SK-N-SH treated with all-trans-retinoic acid at 6 μM for 48 hours (cell line): ENCODE data around the gene ATP1B1.

Experiments used
- ATAC-seq: fragments of 200-7000 bp; cut with Tn5 transposase; 3 replicates; pipeline ENCODE4 v1.9.1; 2020; ENCODE audit warnings: mild to moderate bottlenecking, moderate library complexity
- ARNTL ChIP-seq: fragments of 450-650 bp; formaldehyde crosslinking; IDR thresholded peaks from 2 replicates; pipeline ENCODE4 v1.5.0; 2020; ENCODE audit warnings: low read depth, mild to moderate bottlenecking, moderate library complexity, borderline replicate concordance
- BACH2 ChIP-seq: fragments of 250-450 bp; sonication (Bioruptor Pico); IDR thresholded peaks from 2 replicates; pipeline ENCODE4 v1.9.0; 2021; ENCODE audit warnings: mild to moderate bottlenecking, borderline replicate concordance
- CSDC2 ChIP-seq: fragments of 250-450 bp; sonication (Bioruptor Pico); IDR thresholded peaks from 2 replicates; pipeline ENCODE4 v1.5.0; 2020; ENCODE audit warnings: mild to moderate bottlenecking, moderate library complexity
- ESRRG ChIP-seq: fragments of 250-450 bp; sonication (Bioruptor Pico); IDR thresholded peaks from 2 replicates; pipeline ENCODE4 v1.6.1; 2021; ENCODE audit warnings: mild to moderate bottlenecking
- GLIS3 ChIP-seq: fragments of 250-450 bp; sonication (Bioruptor Pico); IDR thresholded peaks from 2 replicates; pipeline ENCODE4 v1.5.0; 2020; ENCODE audit warnings: mild to moderate bottlenecking, moderate library complexity
- ISL1 ChIP-seq: fragments of 250-450 bp; sonication (Bioruptor Pico); IDR thresholded peaks from 2 replicates; pipeline ENCODE4 v2.1.2; 2022; ENCODE audit warnings: mild to moderate bottlenecking, moderate library complexity
- PPARA ChIP-seq: fragments of 250-450 bp; sonication (Bioruptor Pico); IDR thresholded peaks from 2 replicates; pipeline ENCODE4 v1.5.0; 2020; ENCODE audit warnings: mild to moderate bottlenecking, borderline replicate concordance
- RARB ChIP-seq: fragments of 250-450 bp; sonication (Bioruptor Pico); IDR thresholded peaks from 2 replicates; pipeline ENCODE4 v1.8.0; 2021; ENCODE audit warnings: mild to moderate bottlenecking, moderate library complexity
- SNAI2 ChIP-seq: fragments of 250-450 bp; sonication (Bioruptor Pico); IDR thresholded peaks from 2 replicates; pipeline ENCODE4 v1.5.0; 2020; ENCODE audit warnings: mild to moderate bottlenecking, moderate library complexity
- TCF4 ChIP-seq: fragments of 250-450 bp; sonication (Bioruptor Pico); IDR thresholded peaks from 2 replicates; pipeline ENCODE4 v1.8.0; 2021; ENCODE audit warnings: mild to moderate bottlenecking, moderate library complexity, borderline replicate concordance
- TOX ChIP-seq: fragments of 250-450 bp; sonication (Bioruptor Pico); IDR thresholded peaks from 2 replicates; pipeline ENCODE4 v1.8.0; 2021; ENCODE audit warnings: mild to moderate bottlenecking, moderate library complexity, borderline replicate concordance
- ZC3H10 ChIP-seq: fragments of 250-450 bp; sonication (Bioruptor Pico); IDR thresholded peaks from 2 replicates; pipeline ENCODE4 v1.5.1; 2021; ENCODE audit warnings: mild to moderate bottlenecking, moderate library complexity
- ZFP3 ChIP-seq: fragments of 250-450 bp; sonication (Bioruptor Pico); IDR thresholded peaks from 2 replicates; pipeline ENCODE4 v1.5.0; 2020; ENCODE audit warnings: mild to moderate bottlenecking, moderate library complexity
- ZFP30 ChIP-seq: fragments of 450-650 bp; formaldehyde crosslinking; IDR thresholded peaks from 2 replicates; pipeline ENCODE4 v1.5.0; 2022; ENCODE audit warnings: mild to moderate bottlenecking, moderate library complexity
- ZNF565 ChIP-seq: fragments of 450-650 bp; formaldehyde crosslinking; conservative IDR thresholded peaks from 2 replicates; pipeline ENCODE4 v1.5.0; 2020; ENCODE audit warnings: low read depth, mild to moderate bottlenecking, moderate library complexity
- ZNF70 ChIP-seq: fragments of 450-650 bp; formaldehyde crosslinking; IDR thresholded peaks from 2 replicates; pipeline ENCODE4 v1.5.0; 2020; ENCODE audit warnings: mild to moderate bottlenecking, moderate library complexity
- TF ChIP-seq, protein P1 (sequence below): fragments of 250-450 bp; sonication (Bioruptor Pico); IDR thresholded peaks from 2 replicates; pipeline ENCODE4 v1.8.0; 2020; ENCODE audit warnings: mild to moderate bottlenecking, moderate library complexity, borderline replicate concordance
- TF ChIP-seq, protein P2 (sequence below): fragments of 250-450 bp; sonication (Bioruptor Pico); IDR thresholded peaks from 2 replicates; pipeline ENCODE4 v1.5.1; 2021; ENCODE audit warnings: mild to moderate bottlenecking, moderate library complexity
- TF ChIP-seq, protein P3 (sequence below): fragments of 250-450 bp; sonication (Bioruptor Pico); IDR thresholded peaks from 2 replicates; pipeline ENCODE4 v1.5.1; 2020; ENCODE audit warnings: low read depth, mild to moderate bottlenecking, moderate library complexity
- TF ChIP-seq, protein P4 (sequence below): fragments of 250-450 bp; sonication (Bioruptor Pico); IDR thresholded peaks from 2 replicates; pipeline ENCODE4 v1.5.0; 2020; ENCODE audit warnings: mild to moderate bottlenecking, moderate library complexity

Gene ATP1B1

DNA sequence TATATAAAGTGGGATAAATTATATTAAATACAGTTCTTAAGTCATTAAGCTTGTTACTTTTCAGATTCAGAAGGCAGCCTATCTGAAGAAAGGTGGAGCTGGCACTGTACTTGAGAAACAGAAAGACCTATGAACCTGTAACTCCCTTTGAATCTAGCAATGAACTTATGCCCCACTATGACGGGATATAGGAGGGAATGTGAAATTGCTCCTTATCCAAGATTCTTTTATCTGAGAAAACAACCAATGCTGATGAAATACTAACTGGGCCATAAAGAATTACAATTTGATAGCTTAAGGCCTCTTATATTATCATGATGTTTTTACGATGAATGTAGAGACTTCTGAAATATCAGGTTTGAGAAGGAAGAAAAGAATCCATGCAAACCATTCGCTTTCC is 50.1 kb downstream of the ATP1B1 start:
- TF ChIP-seq, protein P1, sequence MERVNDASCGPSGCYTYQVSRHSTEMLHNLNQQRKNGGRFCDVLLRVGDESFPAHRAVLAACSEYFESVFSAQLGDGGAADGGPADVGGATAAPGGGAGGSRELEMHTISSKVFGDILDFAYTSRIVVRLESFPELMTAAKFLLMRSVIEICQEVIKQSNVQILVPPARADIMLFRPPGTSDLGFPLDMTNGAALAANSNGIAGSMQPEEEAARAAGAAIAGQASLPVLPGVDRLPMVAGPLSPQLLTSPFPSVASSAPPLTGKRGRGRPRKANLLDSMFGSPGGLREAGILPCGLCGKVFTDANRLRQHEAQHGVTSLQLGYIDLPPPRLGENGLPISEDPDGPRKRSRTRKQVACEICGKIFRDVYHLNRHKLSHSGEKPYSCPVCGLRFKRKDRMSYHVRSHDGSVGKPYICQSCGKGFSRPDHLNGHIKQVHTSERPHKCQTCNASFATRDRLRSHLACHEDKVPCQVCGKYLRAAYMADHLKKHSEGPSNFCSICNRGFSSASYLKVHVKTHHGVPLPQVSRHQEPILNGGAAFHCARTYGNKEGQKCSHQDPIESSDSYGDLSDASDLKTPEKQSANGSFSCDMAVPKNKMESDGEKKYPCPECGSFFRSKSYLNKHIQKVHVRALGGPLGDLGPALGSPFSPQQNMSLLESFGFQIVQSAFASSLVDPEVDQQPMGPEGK, result no peak
- no peak for TF ChIP-seq TCF4 (CRISPR knock-in tag)
- ATAC-seq, result no peak

DNA sequence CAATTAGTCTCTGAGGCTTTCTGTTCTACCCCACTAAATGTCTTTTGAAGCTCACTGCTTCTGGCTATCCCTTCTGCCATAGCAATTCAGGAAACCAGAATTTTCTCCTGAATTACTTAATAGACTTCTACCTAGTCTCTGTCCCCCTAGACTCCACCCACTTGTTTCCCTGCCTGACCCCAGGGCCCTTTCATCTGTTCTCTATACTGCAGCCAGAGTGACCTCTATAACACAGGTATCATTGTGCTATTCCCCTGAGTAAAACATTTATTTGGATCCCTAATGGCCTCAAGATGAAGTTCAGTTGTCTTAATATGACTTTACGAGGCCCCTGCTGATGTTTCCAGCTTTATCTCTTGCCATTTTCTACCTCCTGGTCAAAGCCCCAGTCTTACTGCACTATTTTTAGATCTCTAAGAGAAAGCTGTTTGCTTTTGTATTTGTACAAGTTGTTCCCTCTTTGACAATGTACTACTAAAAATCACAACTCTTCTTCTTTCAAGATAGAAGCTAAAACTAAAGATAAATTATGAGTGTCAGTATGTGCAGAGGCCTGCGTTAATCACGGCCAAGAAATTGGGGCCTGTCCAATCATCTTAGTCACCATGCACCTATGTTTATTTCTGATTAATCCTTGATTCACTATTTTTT is 54.5 kb downstream of the ATP1B1 start:
- TF ChIP-seq RARB (CRISPR knock-in tag) (no peak), ZFP30 (no peak), ZC3H10 (CRISPR knock-in tag) (no peak; the same call in 1 of the 2 replicates), ISL1 (CRISPR knock-in tag) (no peak), SNAI2 (CRISPR knock-in tag) (no peak), PPARA (CRISPR knock-in tag) (no peak), CSDC2 (no peak), ESRRG (CRISPR knock-in tag) (no peak), TOX (no peak), TCF4 (CRISPR knock-in tag) (no peak), ZNF565 (no peak)
- TF ChIP-seq, protein P2, sequence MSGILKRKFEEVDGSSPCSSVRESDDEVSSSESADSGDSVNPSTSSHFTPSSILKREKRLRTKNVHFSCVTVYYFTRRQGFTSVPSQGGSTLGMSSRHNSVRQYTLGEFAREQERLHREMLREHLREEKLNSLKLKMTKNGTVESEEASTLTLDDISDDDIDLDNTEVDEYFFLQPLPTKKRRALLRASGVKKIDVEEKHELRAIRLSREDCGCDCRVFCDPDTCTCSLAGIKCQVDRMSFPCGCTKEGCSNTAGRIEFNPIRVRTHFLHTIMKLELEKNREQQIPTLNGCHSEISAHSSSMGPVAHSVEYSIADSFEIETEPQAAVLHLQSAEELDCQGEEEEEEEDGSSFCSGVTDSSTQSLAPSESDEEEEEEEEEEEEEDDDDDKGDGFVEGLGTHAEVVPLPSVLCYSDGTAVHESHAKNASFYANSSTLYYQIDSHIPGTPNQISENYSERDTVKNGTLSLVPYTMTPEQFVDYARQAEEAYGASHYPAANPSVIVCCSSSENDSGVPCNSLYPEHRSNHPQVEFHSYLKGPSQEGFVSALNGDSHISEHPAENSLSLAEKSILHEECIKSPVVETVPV (CRISPR knock-in tag), result no peak
- TF ChIP-seq, protein P3, sequence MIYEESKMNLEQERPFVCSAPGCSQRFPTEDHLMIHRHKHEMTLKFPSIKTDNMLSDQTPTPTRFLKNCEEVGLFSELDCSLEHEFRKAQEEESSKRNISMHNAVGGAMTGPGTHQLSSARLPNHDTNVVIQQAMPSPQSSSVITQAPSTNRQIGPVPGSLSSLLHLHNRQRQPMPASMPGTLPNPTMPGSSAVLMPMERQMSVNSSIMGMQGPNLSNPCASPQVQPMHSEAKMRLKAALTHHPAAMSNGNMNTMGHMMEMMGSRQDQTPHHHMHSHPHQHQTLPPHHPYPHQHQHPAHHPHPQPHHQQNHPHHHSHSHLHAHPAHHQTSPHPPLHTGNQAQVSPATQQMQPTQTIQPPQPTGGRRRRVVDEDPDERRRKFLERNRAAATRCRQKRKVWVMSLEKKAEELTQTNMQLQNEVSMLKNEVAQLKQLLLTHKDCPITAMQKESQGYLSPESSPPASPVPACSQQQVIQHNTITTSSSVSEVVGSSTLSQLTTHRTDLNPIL, result no peak
- TF ChIP-seq, protein P4, sequence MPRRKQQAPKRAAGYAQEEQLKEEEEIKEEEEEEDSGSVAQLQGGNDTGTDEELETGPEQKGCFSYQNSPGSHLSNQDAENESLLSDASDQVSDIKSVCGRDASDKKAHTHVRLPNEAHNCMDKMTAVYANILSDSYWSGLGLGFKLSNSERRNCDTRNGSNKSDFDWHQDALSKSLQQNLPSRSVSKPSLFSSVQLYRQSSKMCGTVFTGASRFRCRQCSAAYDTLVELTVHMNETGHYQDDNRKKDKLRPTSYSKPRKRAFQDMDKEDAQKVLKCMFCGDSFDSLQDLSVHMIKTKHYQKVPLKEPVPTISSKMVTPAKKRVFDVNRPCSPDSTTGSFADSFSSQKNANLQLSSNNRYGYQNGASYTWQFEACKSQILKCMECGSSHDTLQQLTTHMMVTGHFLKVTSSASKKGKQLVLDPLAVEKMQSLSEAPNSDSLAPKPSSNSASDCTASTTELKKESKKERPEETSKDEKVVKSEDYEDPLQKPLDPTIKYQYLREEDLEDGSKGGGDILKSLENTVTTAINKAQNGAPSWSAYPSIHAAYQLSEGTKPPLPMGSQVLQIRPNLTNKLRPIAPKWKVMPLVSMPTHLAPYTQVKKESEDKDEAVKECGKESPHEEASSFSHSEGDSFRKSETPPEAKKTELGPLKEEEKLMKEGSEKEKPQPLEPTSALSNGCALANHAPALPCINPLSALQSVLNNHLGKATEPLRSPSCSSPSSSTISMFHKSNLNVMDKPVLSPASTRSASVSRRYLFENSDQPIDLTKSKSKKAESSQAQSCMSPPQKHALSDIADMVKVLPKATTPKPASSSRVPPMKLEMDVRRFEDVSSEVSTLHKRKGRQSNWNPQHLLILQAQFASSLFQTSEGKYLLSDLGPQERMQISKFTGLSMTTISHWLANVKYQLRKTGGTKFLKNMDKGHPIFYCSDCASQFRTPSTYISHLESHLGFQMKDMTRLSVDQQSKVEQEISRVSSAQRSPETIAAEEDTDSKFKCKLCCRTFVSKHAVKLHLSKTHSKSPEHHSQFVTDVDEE (CRISPR knock-in tag), result no peak

DNA sequence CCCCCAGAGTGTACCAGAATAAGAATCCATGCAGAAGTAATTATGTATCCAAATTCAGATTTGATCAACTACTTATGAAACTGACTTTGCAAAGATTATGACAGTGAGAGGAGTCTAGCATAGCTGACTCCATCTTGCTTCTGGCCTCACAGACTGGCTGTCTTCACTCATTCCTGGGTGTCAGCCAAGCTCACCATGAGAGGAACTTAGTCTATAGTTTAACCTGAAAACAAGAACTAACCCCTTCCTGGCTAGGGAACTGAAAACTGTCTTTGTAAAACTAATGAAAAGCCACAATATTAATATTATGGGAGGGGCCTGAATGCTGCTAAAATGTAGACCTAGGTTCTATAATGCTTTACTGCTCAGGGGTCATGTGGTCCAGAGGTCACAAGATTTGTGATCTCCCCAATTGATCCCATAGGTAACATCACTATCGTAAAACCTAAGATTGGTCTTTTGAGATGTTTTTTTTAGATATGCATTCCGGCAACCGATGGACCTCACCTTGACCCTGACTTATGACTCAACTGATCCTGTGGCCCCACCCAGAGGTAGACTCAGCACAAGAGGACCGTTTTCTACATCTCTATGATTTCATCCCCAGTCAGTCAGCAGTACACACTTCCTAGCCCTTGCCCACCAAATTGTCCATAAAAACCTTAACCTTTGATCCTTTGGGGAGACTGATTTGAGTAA is 55.2 kb downstream of the ATP1B1 start:
- peak; percentile 64 for ATAC-seq
- no peak for TF ChIP-seq ZFP3 (CRISPR knock-in tag)
- no peak for TF ChIP-seq TCF4 (CRISPR knock-in tag)
- TF ChIP-seq PPARA (CRISPR knock-in tag), result no peak
- no peak for TF ChIP-seq ZNF70 (CRISPR knock-in tag)
- TF ChIP-seq TOX, result peak; percentile 79
- TF ChIP-seq, protein P2 (CRISPR knock-in tag), result no peak
- TF ChIP-seq ZC3H10 (CRISPR knock-in tag), result peak; percentile 27; the same call in 1 of the 2 replicates
- 0 out of 2 replicates have a peak, but pooled peaks have one; percentile 17 for TF ChIP-seq RARB (CRISPR knock-in tag)
- TF ChIP-seq BACH2, result no peak

More for the DNA sequence above, 54.5 kb downstream of the ATP1B1 start:
- peak; percentile 62 for ATAC-seq

DNA sequence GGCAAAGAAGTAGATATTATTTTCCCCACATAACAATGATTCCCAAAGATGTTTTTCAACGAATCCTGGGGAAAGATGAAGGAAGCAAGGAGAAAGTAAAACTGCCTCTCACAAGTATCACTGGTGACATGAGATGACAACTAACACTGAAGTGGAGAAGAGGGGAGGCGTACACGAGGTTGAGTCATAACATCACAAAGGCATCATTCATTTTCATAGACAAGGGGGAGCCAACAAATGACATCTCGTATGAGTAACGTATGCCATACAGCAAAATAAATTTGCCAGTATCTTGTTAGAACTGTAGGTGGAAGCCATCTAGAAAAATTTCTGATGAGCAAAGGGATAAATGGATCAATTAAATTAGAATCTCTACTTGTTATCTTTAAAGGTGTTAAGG is 56.6 kb downstream of the ATP1B1 start:
- peak; percentile 66 for ATAC-seq

More for the DNA sequence above, 56.6 kb downstream of the ATP1B1 start:
- peak; percentile 68; the same call in 1 of the 2 replicates for TF ChIP-seq ZC3H10 (CRISPR knock-in tag)
- peak; percentile 74; the same call in 1 of the 2 replicates for TF ChIP-seq TOX
- TF ChIP-seq ZNF565, result no peak
- no peak for TF ChIP-seq GLIS3
- no peak for TF ChIP-seq RARB (CRISPR knock-in tag)
- TF ChIP-seq ARNTL, result no peak
